ENCODE results near the gene NR1H2. TPM values are rescaled to one million over a fixed set of nuclear protein-coding genes. Genes with fewer than 3 reads are reported as not detected.

NR1H2 gene
- total and polyA plus RNA-seq, 10 of the 15 experiments (the other 5 are each of a cell fraction or from before 2014, with no cell fraction given): 0.05 to 54.2 (median 35.1) TPM

- TF ChIP-seq ZNF274 (IDR thresholded peaks at IDR 0.05; ENCODE audit: insufficient read depth, insufficient read length) (no peak), IKZF2 (IDR thresholded peaks at IDR 0.05) (no peak), NFYB (IDR thresholded peaks at IDR 0.05; ENCODE audit: insufficient read depth, low read depth, low read length) (peak; percentile 24; the same call in 1 of the 2 replicates), PML (IDR thresholded peaks at IDR 0.05; ENCODE audit: low read length) (no peak)
Observed at GRCh38 chr19:50340331-50340730, 35.9 kb upstream of the NR1H2 start (continued).

DNA sequence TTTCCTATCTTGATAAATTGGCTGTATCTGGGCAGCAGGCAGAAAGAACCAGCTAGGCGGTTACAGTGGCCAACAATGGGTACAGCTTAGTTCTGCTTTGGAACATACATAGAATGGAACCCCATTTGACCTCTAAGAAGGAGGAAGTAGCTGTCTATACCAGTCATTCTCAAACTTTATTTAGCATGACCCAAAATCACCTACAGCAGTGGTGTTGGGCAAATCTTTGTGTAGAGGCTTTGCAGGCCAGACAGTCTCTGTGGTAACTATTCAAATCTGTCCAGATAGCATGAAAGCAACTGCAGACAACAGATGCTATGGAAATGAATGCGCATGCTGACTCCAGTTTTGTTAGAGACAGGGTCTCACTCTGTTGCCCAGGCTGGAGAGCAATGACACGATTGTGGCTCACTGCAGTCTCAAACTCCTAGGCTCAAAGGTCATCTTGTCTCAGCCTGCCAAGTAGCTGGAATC is 35.1 kb upstream of the NR1H2 start:
- Histone ChIP-seq H3K4me1 (ENCODE audit: control insufficient read depth, insufficient read depth, low read length) (peaks cover 20% of the 10 kb centered on the region), H3K36me3 (ENCODE audit: control insufficient read depth in 2 of 2, insufficient read depth in 2 of 2, low read length in 1 of 2) (peaks cover 7 to 14% of the 10 kb centered on the region in 2 experiments), H3K79me2 (ENCODE audit: control insufficient read depth, insufficient read depth, low read length) (peaks cover 49% of the 10 kb centered on the region), H3K4me3 (peak overlapping the region; percentile 90), H3K4me2 (ENCODE audit: control insufficient read depth, insufficient read depth) (peak overlapping the region; percentile 86), H3K27me3 (replicated peaks in 1 of 2; ENCODE audit: control insufficient read depth in 2 of 2, insufficient read depth in 2 of 2, low read length in 1 of 2) (no peaks in the 10 kb centered on the region), H4K20me1 (ENCODE audit: control insufficient read depth, insufficient read depth) (no peaks in the 10 kb centered on the region), H3K9ac (ENCODE audit: control insufficient read depth, insufficient read depth, low read length) (no peak overlapping the region), H3K27ac (ENCODE audit: control insufficient read depth, insufficient read depth) (peak overlapping the region; percentile 95), H3K9me3 (replicated peaks; ENCODE audit: control insufficient read depth, insufficient read depth, low read length) (peaks cover 14% of the 10 kb centered on the region), H2AFZ (ENCODE audit: control insufficient read depth, low read depth, low read length) (no peak overlapping the region)
- 0% methylated on average over 3 of the region's 3 CpGs for WGBS (ENCODE audit: insufficient coverage, insufficient replicate concordance, low lambda C conversion rate, missing lambda C conversion rate)
- ChIA-PET RAD21 (ENCODE audit: unreplicated experiment) (interaction anchor here (0.5 to 5.9 kb wide), 13 partner anchors 8 to 119 kb away, joined by 3 to 36 read pairs (median 3); partner anchors contain the start of genes KCNC3 and SPIB), SMC1A (ENCODE audit: uncharacterized antibody, unreplicated experiment) (interaction anchor here (1.1 to 2.6 kb wide), 9 partner anchors 9 to 168 kb away, joined by 3 to 20 read pairs (median 8); partner anchors contain the start of gene KCNC3), CTCF (interaction anchor here (0.6 to 5.5 kb wide), 9 partner anchors 8 to 119 kb away, joined by 3 to 29 read pairs (median 5); partner anchors contain the start of gene KCNC3), POLR2A (interaction anchor here (0.5 to 5.8 kb wide), 7 partner anchors 8 to 166 kb away, joined by 3 to 38 read pairs (median 6); partner anchors contain the start of genes KCNC3, POLD1 and SPIB)
- in situ Hi-C loops (cut with MboI) (loop anchor here (25.0 kb wide), 1 partner anchor 1021 kb away; the partner anchor contains the start of genes CLDND2, ETFB and NKG7), intact Hi-C loops (cut with micrococcal nuclease; ENCODE audit: unreplicated experiment) (no loop called here)
- FAIRE-seq: peak; percentile 77
- BruUV-seq (replicated peaks): no TSS peak
- ATAC-seq: peak; percentile 78
- DNase-seq (ENCODE audit: low read depth, low spot score): peak; percentile 96
- TF ChIP-seq ZNF384 (IDR thresholded peaks at IDR 0.05; ENCODE audit: borderline replicate concordance, low read depth, low read length): 0 out of 2 replicates have a peak, but pooled peaks have one; percentile 8
- peak; percentile 73 for TF ChIP-seq SPI1 (IDR thresholded peaks at IDR 0.05; ENCODE audit: borderline replicate concordance, insufficient read depth, low read depth, low read length)
- peak; percentile 86; the same call in 2 of the 3 replicates for TF ChIP-seq POU2F2 (IDR thresholded peaks at IDR 0.05; ENCODE audit: borderline replicate concordance, low read depth, low read length)
- TF ChIP-seq SMARCA5 (IDR thresholded peaks at IDR 0.05): peak; percentile 71; the same call in 1 of the 2 replicates
- TF ChIP-seq SREBF1 (IDR thresholded peaks at IDR 0.05; ENCODE audit: low read length): peak; percentile 12; the same call in 1 of the 2 replicates
- TF ChIP-seq CHD1 (IDR thresholded peaks at IDR 0.05; ENCODE audit: low read depth, low read length): no peak
- TF ChIP-seq, protein P1, sequence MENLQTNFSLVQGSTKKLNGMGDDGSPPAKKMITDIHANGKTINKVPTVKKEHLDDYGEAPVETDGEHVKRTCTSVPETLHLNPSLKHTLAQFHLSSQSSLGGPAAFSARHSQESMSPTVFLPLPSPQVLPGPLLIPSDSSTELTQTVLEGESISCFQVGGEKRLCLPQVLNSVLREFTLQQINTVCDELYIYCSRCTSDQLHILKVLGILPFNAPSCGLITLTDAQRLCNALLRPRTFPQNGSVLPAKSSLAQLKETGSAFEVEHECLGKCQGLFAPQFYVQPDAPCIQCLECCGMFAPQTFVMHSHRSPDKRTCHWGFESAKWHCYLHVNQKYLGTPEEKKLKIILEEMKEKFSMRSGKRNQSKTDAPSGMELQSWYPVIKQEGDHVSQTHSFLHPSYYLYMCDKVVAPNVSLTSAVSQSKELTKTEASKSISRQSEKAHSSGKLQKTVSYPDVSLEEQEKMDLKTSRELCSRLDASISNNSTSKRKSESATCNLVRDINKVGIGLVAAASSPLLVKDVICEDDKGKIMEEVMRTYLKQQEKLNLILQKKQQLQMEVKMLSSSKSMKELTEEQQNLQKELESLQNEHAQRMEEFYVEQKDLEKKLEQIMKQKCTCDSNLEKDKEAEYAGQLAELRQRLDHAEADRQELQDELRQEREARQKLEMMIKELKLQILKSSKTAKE (IDR thresholded peaks at IDR 0.05; ENCODE audit: low read depth, poor library complexity, severe bottlenecking): peak; percentile 99
- TF ChIP-seq JUND (IDR thresholded peaks at IDR 0.05; ENCODE audit: low read depth, low read length): peak; percentile 4; the same call in 1 of the 2 replicates
- peak; percentile 89 for TF ChIP-seq ZSCAN29 (IDR thresholded peaks at IDR 0.05)
- TF ChIP-seq ESRRA (IDR thresholded peaks at IDR 0.05; ENCODE audit: low read length): peak; percentile 94; the same call in 1 of the 2 replicates
- TF ChIP-seq FOXK2 (IDR thresholded peaks at IDR 0.05): no peak
- no peak for TF ChIP-seq RAD21 (IDR thresholded peaks at IDR 0.05; ENCODE audit: insufficient read depth, low read depth, low read length)
- peak; percentile 22; the same call in 1 of the 2 replicates for TF ChIP-seq ZNF217 (IDR thresholded peaks at IDR 0.05)
- TF ChIP-seq MEF2A (IDR thresholded peaks at IDR 0.05; ENCODE audit: insufficient read depth, low read depth, low read length): peak; percentile 77; the same call in 1 of the 2 replicates
- TF ChIP-seq NR2F1 (conservative IDR thresholded peaks at IDR 0.05): peak; percentile 86
- TF ChIP-seq, protein P2, sequence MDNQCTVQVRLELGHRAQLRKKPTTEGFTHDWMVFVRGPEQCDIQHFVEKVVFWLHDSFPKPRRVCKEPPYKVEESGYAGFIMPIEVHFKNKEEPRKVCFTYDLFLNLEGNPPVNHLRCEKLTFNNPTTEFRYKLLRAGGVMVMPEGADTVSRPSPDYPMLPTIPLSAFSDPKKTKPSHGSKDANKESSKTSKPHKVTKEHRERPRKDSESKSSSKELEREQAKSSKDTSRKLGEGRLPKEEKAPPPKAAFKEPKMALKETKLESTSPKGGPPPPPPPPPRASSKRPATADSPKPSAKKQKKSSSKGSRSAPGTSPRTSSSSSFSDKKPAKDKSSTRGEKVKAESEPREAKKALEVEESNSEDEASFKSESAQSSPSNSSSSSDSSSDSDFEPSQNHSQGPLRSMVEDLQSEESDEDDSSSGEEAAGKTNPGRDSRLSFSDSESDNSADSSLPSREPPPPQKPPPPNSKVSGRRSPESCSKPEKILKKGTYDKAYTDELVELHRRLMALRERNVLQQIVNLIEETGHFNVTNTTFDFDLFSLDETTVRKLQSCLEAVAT (IDR thresholded peaks at IDR 0.05): peak; percentile 75; the same call in 1 of the 2 replicates
- TF ChIP-seq FOXM1 (IDR thresholded peaks at IDR 0.05; ENCODE audit: low read depth, low read length): peak; percentile 72; the same call in 1 of the 2 replicates

Measured in GM12878 (cell line).